Natural killer cell (primary cell): ENCODE data around the gene MGLL. TPM values are rescaled to one million over a fixed set of nuclear protein-coding genes. Genes with fewer than 3 reads are reported as not detected.

ENCODE experiments used
- ATAC-seq, 3 donors: fragments of 150-1000 bp in 2 of 3; fragments of 200-7000 bp in 1 of 3; cut with Tn5 transposase; 1 replicate in 1 of 3; 2 replicates in 2 of 3; pipeline ENCODE4 v1.10.0; 2021; ENCODE audit warnings: mild to moderate bottlenecking in 2 of 3, moderate library complexity in 2 of 3
- DNase-seq, 2 donors: peaks; one replicate each; pipeline versions ENCODE4 v3.0.0 to v3.0.0-alpha.2; 2013 to 2021; ENCODE audit warnings: mixed read lengths in 1 of 2
- H3K27ac ChIP-seq: one replicate; pipeline ENCODE4 v1.5.1; 2013; ENCODE audit warnings: mild to moderate bottlenecking, low read length
- H3K27me3 ChIP-seq: one replicate; pipeline ENCODE4 v1.6.1; 2013; ENCODE audit warnings: low read length; ENCODE audit not compliant: control insufficient read depth, insufficient read depth
- H3K36me3 ChIP-seq: one replicate; pipeline ENCODE4 v1.6.1; 2013; ENCODE audit warnings: low read length; ENCODE audit not compliant: control insufficient read depth, insufficient read depth
- H3K4me1 ChIP-seq: one replicate; pipeline ENCODE4 v1.6.1; 2013; ENCODE audit warnings: low read length; ENCODE audit not compliant: control insufficient read depth, insufficient read depth
- H3K4me3 ChIP-seq: one replicate; pipeline ENCODE4 v1.5.1; 2013; ENCODE audit warnings: low read length
- H3K9me3 ChIP-seq: one replicate; pipeline ENCODE4 v1.6.1; 2013; ENCODE audit warnings: low read length; ENCODE audit not compliant: control insufficient read depth, insufficient read depth
- H3K27ac Mint-ChIP-seq, 2 donors: one replicate each; pipeline ENCODE4 v1.8.0; 2022; ENCODE audit warnings: mild to moderate bottlenecking in 2 of 2, mixed read lengths in 2 of 2, moderate library complexity in 1 of 2
- H3K27me3 Mint-ChIP-seq, 2 donors: one replicate each; pipeline ENCODE4 v1.8.0; 2022; ENCODE audit warnings: low read depth in 2 of 2, mixed read lengths in 2 of 2
- H3K36me3 Mint-ChIP-seq: one replicate; pipeline ENCODE4 v1.8.0; 2022; ENCODE audit warnings: mixed read lengths
- H3K4me1 Mint-ChIP-seq, 2 donors: one replicate each; pipeline ENCODE4 v1.8.0; 2022; ENCODE audit warnings: mixed read lengths in 2 of 2
- H3K4me3 Mint-ChIP-seq: one replicate; pipeline ENCODE4 v1.8.0; 2022; ENCODE audit warnings: mild to moderate bottlenecking, moderate library complexity, mixed read lengths
- H3K9me3 Mint-ChIP-seq, 2 donors: one replicate each; pipeline ENCODE4 v1.8.0; 2022; ENCODE audit warnings: mixed read lengths in 2 of 2
- CTCF ChIP-seq: fragments of 200-600 bp; IDR thresholded peaks from one replicate; pipeline ENCODE4 v1.8.0; 2022; ENCODE audit warnings: antibody characterized with exemption
- WGBS: methylation state at CpG from one replicate; pipeline ENCODE4 v1.1.7; 2013; ENCODE audit warnings: missing lambda C conversion rate; ENCODE audit not compliant: insufficient coverage; 5-methylcytosine and 5-hydroxymethylcytosine counted together
- intact Hi-C: fragments of 100-400 bp; cut with micrococcal nuclease; formaldehyde crosslinking; loops from one replicate; pipeline ENCODE4 v1.14.2; 2022
- total RNA-seq, 4 donors: library from RNA; stranded (reverse); fragments of 120-200 nt in 1 of 4; gene quantifications; one replicate each; pipeline versions ENCODE4 v1.2.3 to v1.2.4, GENCODE V29; 2013 to 2022

Gene MGLL
- total RNA-seq, 3 donors from 2014 or later (not counting 1 experiment from before 2014, with no cell fraction given), result 2.7 to 4.6 (median 3.0) TPM

DNA sequence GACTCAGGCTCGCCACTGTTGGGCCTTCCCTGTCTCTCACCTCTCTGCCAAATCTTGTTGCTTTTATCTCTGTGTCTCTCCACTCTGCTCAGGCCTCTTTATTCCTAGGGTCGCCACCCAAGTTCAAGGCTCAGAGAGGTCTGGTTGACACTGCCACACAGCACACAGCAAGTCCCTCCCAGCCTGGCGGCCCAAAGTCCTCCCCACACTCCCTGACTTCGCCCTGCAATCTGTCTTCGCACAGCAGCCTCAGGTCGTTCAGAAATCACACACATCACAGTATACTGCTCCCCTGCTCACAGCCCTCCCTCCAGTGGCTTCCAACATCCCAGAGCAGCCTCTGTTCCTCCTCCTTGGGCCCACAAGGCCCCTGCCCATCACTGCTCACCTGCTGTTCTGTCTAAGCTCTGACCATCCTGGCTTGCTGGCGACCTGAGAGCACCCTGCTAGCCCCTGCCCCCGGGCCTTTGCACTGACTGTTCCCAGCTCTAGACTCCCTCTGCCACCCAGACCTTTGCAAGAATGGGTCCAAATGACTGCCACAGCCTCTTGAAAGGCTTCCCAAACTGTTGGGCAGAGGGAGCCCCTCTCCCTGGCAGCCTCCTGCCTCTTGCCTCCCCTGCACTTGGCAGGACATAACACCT lies 48.4 kb downstream of the MGLL start:
- DNase-seq, result no peak
- no peaks in the 10 kb centered on the region for H3K36me3 ChIP-seq
- H3K4me1 ChIP-seq, result peaks cover 9% of the 10 kb centered on the region
- peaks cover 0 to 6% of the 10 kb centered on the region in 2 donors for H3K4me1 Mint-ChIP-seq
- H3K36me3 Mint-ChIP-seq, result no peaks in the 10 kb centered on the region
- H3K9me3 Mint-ChIP-seq, result peaks cover 0 to 2% of the 10 kb centered on the region in 2 donors
- 87% methylated on average over 8 of the region's 8 CpGs for WGBS
- H3K9me3 ChIP-seq, result no peaks in the 10 kb centered on the region
- no peak for ATAC-seq
- H3K4me3 Mint-ChIP-seq, result no peak overlapping the region
- H3K27me3 Mint-ChIP-seq, result no peaks in the 10 kb centered on the region
- no peak overlapping the region for H3K27ac ChIP-seq
- no peak for TF ChIP-seq CTCF
- no peak overlapping the region for H3K27ac Mint-ChIP-seq
- no peak overlapping the region for H3K4me3 ChIP-seq
- no peaks in the 10 kb centered on the region for H3K27me3 ChIP-seq
- intact Hi-C loops, result no loop called here

DNA sequence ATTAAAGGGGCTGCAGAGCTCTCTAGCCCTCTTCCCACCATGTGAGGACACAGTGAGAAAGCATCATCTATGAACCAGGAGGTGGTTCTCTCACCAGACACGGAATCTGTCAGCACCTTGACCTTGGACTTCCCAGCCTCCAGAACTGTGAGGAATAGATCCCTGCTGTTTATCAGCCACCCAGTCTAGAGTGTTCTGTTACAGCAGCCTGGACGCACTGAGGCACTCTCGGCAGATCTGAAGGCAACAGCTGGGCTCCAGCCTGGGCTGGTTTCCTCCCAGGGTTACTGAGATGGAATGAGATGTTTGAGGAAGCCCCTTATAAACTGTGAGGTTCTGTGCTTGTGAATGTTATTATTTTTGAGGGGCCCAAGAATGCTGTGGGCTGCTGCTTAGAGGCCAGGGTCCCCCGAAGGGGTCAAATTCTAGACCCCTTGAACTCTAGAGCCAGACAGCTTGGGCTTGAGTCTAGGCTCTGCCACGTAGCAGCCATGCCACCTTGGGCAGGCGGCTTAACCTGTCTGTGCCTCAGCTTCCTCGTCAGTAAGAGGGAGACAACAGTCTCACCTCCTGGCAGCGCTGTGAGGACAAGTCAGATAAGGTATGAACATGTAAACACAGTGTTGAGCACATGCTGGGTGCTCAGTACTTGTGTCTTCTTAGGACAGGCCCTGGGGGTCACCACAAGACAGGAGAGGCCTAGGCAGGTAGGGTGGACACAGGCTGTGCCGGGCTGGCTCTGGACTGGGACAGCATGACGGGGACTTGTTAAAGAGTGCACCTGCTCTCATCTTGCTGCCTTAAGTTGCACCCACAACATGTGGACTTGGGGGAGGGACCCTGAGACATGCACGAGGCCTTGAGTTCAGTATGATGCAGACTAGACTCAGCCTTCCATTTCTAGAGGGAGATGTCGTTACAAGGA lies 49.2 kb downstream of the MGLL start:
- Histone ChIP-seq H3K9me3 (no peaks in the 10 kb centered on the region), H3K27ac (no peak overlapping the region), H3K4me3 (no peak overlapping the region), H3K4me1 (peaks cover 9% of the 10 kb centered on the region), H3K36me3 (no peaks in the 10 kb centered on the region), H3K27me3 (no peaks in the 10 kb centered on the region)
- Mint-ChIP-seq H3K27me3 (peaks cover 0 to 2% of the 10 kb centered on the region in 2 donors), H3K4me3 (no peak overlapping the region), H3K9me3 (peaks cover 0 to 2% of the 10 kb centered on the region in 2 donors), H3K27ac (no peak overlapping the region), H3K36me3 (no peaks in the 10 kb centered on the region), H3K4me1 (peaks cover 0 to 12% of the 10 kb centered on the region in 2 donors)
- ATAC-seq (no peak), DNase-seq (no peak)
- intact Hi-C loops, result no loop called here
- 83% methylated on average over 12 of the region's 12 CpGs for WGBS
- TF ChIP-seq CTCF, result no peak

- no peak overlapping the region for H3K27ac Mint-ChIP-seq
- Histone ChIP-seq H3K27me3 (no peaks in the 10 kb centered on the region), H3K27ac (no peak overlapping the region), H3K36me3 (no peaks in the 10 kb centered on the region), H3K4me3 (no peak overlapping the region), H3K9me3 (no peaks in the 10 kb centered on the region), H3K4me1 (peaks cover 9% of the 10 kb centered on the region)
- no peak for TF ChIP-seq CTCF
- H3K4me3 Mint-ChIP-seq, result no peak overlapping the region
- no peak for DNase-seq
- no peak for ATAC-seq
- 90% methylated on average over 5 of the region's 5 CpGs for WGBS
- peaks cover 0 to 2% of the 10 kb centered on the region in 2 donors for H3K9me3 Mint-ChIP-seq
- H3K36me3 Mint-ChIP-seq, result no peaks in the 10 kb centered on the region
- intact Hi-C loops, result no loop called here
- peaks cover 0 to 12% of the 10 kb centered on the region in 2 donors for H3K4me1 Mint-ChIP-seq
- peaks cover 0 to 2% of the 10 kb centered on the region in 2 donors for H3K27me3 Mint-ChIP-seq
Measured at GRCh38 chr3:127772273-127772672, 50.0 kb downstream of the MGLL start.
